Astrocyte (in vitro differentiated cells and primary cell): ENCODE results near the gene MATN1.

Experiments used
- CTCF ChIP-seq: IDR thresholded peaks from 2 replicates; pipeline ENCODE4 v1.5.1; 2011; ENCODE audit warnings: low read depth, mild to moderate bottlenecking, inconsistent platforms, low read length, moderate library complexity; ENCODE audit not compliant: insufficient read depth
- EZH2 ChIP-seq: IDR thresholded peaks from 2 replicates; pipeline ENCODE4 v1.6.1; 2012; ENCODE audit warnings: mild to moderate bottlenecking, low read length, inconsistent platforms; ENCODE audit not compliant: insufficient read depth

DNA sequence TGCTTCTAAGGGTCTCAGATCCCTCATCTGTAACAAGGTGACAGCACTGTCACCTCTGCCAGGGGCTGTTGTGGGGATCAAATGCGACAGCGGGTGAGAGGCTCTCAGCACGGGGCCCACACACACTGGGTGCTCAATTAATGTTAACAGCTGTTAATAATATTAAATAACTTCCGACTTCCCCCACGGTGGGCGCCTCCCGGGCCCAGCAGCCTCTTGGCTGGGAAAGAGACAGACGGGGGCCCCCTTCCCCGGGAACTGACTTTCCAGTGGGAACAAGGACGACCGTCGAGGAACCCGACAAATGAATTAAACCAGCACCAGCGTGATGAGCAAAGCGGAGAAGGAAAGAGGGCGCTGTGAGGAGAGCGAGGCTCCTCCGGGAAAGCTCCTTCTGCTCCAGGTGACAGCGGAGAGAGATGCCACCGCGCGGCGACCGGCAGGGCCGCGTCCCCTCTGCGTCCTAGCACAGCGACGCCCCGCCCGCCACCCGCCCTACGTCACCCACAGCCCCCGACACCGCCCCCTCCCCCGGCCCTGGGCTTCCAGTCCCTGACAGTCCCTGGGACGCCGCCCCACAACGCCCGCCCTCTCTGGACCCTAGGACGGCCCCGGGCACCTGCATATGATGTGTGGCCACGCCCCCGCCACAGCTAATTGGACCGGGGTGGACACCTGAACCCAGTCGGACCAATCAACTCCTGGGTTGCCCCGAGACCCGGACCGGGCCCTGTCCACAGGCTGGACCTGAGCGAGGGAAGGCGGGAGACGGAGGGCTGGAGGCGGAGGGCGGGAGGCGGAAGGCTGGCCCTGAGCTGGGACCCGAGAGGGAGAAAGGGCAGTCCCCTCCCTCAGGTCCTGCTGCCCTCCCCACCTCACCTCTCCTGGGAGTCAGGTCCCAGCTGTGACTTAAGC lies 38.2 kb downstream of the MATN1 start:
- TF ChIP-seq CTCF (no peak), EZH2 (peak; percentile 87)
